K562 (cell line): Measurements from ENCODE around the gene RSPO1. TPM values are rescaled to one million over a fixed set of nuclear protein-coding genes. Genes with fewer than 3 reads are reported as not detected.

ENCODE experiments used
- ATAC-seq: fragments of 200-7000 bp; cut with Tn5 transposase; 3 replicates; pipeline ENCODE4 v1.9.1; 2020; ENCODE audit warnings: moderate library complexity
- BruUV-seq: library from RNA; stranded (reverse); fragments of 400-500 nt; replicated peaks from 2 replicates; lab custom pipeline; 2021; lab: Mats Ljungman, UMichigan
- CTCF ChIA-PET: fragments of 300-600 bp; formaldehyde crosslinking; extraction: SDS; loops from one replicate; lab custom pipeline; 2021; ENCODE audit warnings: low intra/inter-chr PET ratio; lab: Yijun Ruan, JAX
- POLR2A ChIA-PET: fragments of 300-600, 350-650 bp; sonication (Branson Sonifier 250); formaldehyde crosslinking; extraction: SDS; loops from one replicate; lab custom pipeline; 2021; ENCODE audit warnings: antibody characterized with exemption, inconsistent platforms; lab: Yijun Ruan, JAX
- DNase-seq, 4 experiments: peaks; one replicate each; pipeline versions ENCODE4 v3.0.0 to v3.0.0-alpha.2; 2011 to 2018; ENCODE audit warnings: low spot score in 3 of 4, mixed read lengths in 3 of 4; ENCODE audit errors: extremely low read depth in 1 of 4
- FAIRE-seq: peaks from 2 replicates; lab custom pipeline; 2011; peaks lifted over from hg19 to GRCh38; lab: Jason Lieb, UNC
- H2AFZ ChIP-seq: 2 replicates; pipeline ENCODE4 v1.6.0; 2011; ENCODE audit warnings: low read depth, low read length, control low read depth, inconsistent platforms
- H3K27ac ChIP-seq: fragments of 200-600 bp; 3 replicates; pipeline ENCODE4 v1.8.0; 2011; ENCODE audit warnings: low read depth, mild to moderate bottlenecking, control low read depth, inconsistent platforms, low read length, moderate library complexity, mixed read lengths; ENCODE audit errors: extremely low read depth
- H3K27me3 ChIP-seq, 2 experiments: fragments of 300-600 bp in 1 of 2; 2 replicates in 1 of 2; 3 replicates in 1 of 2; pipeline versions ENCODE4 v1.6.0 to v1.8.0; 2011; ENCODE audit warnings: inconsistent platforms in 2 of 2, low read length in 2 of 2, mild to moderate bottlenecking in 1 of 2, mixed read lengths in 1 of 2, moderate library complexity in 1 of 2; ENCODE audit not compliant: control insufficient read depth in 2 of 2, insufficient read depth in 2 of 2
- H3K36me3 ChIP-seq: fragments of 300-600 bp; 3 replicates; pipeline ENCODE4 v1.8.0; 2011; ENCODE audit warnings: mild to moderate bottlenecking, low read length, inconsistent platforms; ENCODE audit not compliant: control insufficient read depth, insufficient read depth
- H3K4me1 ChIP-seq, 2 experiments: fragments of 200-600 bp in 1 of 2; replicated peaks in 1 of 2; 2 replicates in 1 of 2; 3 replicates in 1 of 2; pipeline versions ENCODE4 v1.5.1 to v1.8.0; 2011; ENCODE audit warnings: inconsistent platforms in 2 of 2, low read length in 2 of 2, mild to moderate bottlenecking in 1 of 2, mixed read lengths in 1 of 2, moderate library complexity in 1 of 2; ENCODE audit not compliant: control insufficient read depth in 2 of 2, insufficient read depth in 2 of 2
- H3K4me2 ChIP-seq: 2 replicates; pipeline ENCODE4 v1.6.1; 2011; ENCODE audit warnings: low read length, control low read depth, inconsistent platforms, mixed read lengths; ENCODE audit not compliant: insufficient read depth
- H3K4me3 ChIP-seq: fragments of 200-600 bp; sonication (generic), shearing (Covaris generic); 2 replicates; pipeline ENCODE4 v1.5.1; 2016; ENCODE audit warnings: control low read depth, inconsistent platforms
- H3K79me2 ChIP-seq: fragments of 200-600 bp; 3 replicates; pipeline ENCODE4 v1.8.0; 2011; ENCODE audit warnings: low read length, inconsistent platforms; ENCODE audit not compliant: control insufficient read depth, insufficient read depth
- H3K9ac ChIP-seq, 2 experiments: 2 replicates each; pipeline versions ENCODE4 v1.6.0 to v1.6.1; 2011; ENCODE audit warnings: low read depth in 2 of 2, low read length in 2 of 2, control low read depth in 1 of 2, inconsistent platforms in 1 of 2, mild to moderate bottlenecking in 1 of 2, mixed read lengths in 1 of 2; ENCODE audit not compliant: insufficient read depth in 1 of 2
- H3K9me1 ChIP-seq: one replicate; pipeline ENCODE4 v1.6.0; 2011; ENCODE audit warnings: inconsistent platforms, mild to moderate bottlenecking, low read length, moderate library complexity; ENCODE audit not compliant: control insufficient read depth, insufficient read depth
- H3K9me3 ChIP-seq: replicated peaks from 2 replicates; pipeline ENCODE4 v1.5.1; 2011; ENCODE audit warnings: low read depth, low read length, inconsistent platforms; ENCODE audit not compliant: control insufficient read depth, insufficient read depth
- H4K20me1 ChIP-seq: replicated peaks from 2 replicates; pipeline ENCODE4 v1.6.1; 2011; ENCODE audit warnings: low read length, inconsistent platforms, mixed read lengths; ENCODE audit not compliant: control insufficient read depth, insufficient read depth
- E4F1 ChIP-seq: fragments of 250-450 bp; sonication (Bioruptor Pico); IDR thresholded peaks from 2 replicates; pipeline ENCODE4 v1.5.0; 2021; ENCODE audit warnings: mild to moderate bottlenecking, borderline replicate concordance
- TFAM ChIP-seq: fragments of 250-450 bp; sonication (Bioruptor Pico); conservative IDR thresholded peaks from 2 replicates; pipeline ENCODE4 v1.5.0; 2021; ENCODE audit warnings: mild to moderate bottlenecking, moderate library complexity
- WGBS: fragments of 100-300 bp; shearing (Covaris generic); methylation state at CpG from one replicate; pipeline ENCODE4 v1.1.6; 2016; ENCODE audit warnings: low coverage, mixed read lengths; ENCODE audit not compliant: insufficient coverage; ENCODE audit errors: missing lambda C conversion rate; 5-methylcytosine and 5-hydroxymethylcytosine counted together
- in situ Hi-C: fragments of 300-500 bp; cut with MboI; formaldehyde crosslinking; loops from 4 replicates; pipeline ENCODE4 v1.15.0; 2018; ENCODE audit warnings: inconsistent platforms, mixed read lengths
- intact Hi-C: fragments of 100-400 bp; cut with micrococcal nuclease; formaldehyde crosslinking; loops from 2 replicates; pipeline ENCODE4 v1.14.2; 2022
- polyA plus RNA-seq, 8 experiments: library from polyadenylated mRNA; depleted of rRNA in 4 of 8; stranded (reverse) in 5 of 8; unstranded in 3 of 8; fragments of >200 nt; fragmentation: Nextera tagmentation in 2 of 8; fragmentation: Illumina TruSeq in 1 of 8; extraction: Ambion mirVana in 2 of 8; extraction: Trizol in 1 of 8; gene quantifications; 2 replicates each; pipeline versions ENCODE4 v1.2.1 to v1.2.3, GENCODE V29; 2011 to 2014; ENCODE audit warnings: inconsistent platforms in 1 of 8, missing spikeins in 1 of 8
- total RNA-seq, 7 experiments: library from RNA; depleted of rRNA in 6 of 7; stranded (reverse); fragments of >200 nt in 6 of 7; fragmentation: Illumina TruSeq in 2 of 7; extraction: Trizol in 2 of 7; gene quantifications; 2 replicates each; pipeline versions ENCODE4 v1.2.1 to v1.2.3, GENCODE V29; 2011 to 2021; ENCODE audit warnings: low replicate concordance in 1 of 7

The RSPO1 gene
- total and polyA plus RNA-seq, 9 of the 15 experiments (the other 6 are each of a cell fraction or from before 2014, with no cell fraction given): not detected

GRCh38 chr1:37667023-37667671, 32.5 kb upstream of the RSPO1 start:
- DNase-seq (no peak), FAIRE-seq (no peak), ATAC-seq (peak; percentile 37; the same call in 2 of the 3 replicates)
- ChIA-PET CTCF (no interaction called here), POLR2A (interaction anchor here (0.6 to 1.4 kb wide), 8 partner anchors 9 to 843 kb away, joined by 3 to 10 read pairs (median 4); no protein-coding TSS in a partner anchor)
- no peaks in the 10 kb centered on the region; a peak in 1 of 5 replicates for H3K4me1 ChIP-seq
- TF ChIP-seq TFAM (CRISPR knock-in tag) (no peak), E4F1 (CRISPR knock-in tag) (no peak)
- peaks cover 44 to 68% of the 10 kb centered on the region in 2 experiments for H3K27me3 ChIP-seq
- no peaks in the 10 kb centered on the region for H3K9me3 ChIP-seq
- WGBS: 2% methylated on average over 17 of the region's 17 CpGs
- H3K9ac ChIP-seq: no peak overlapping the region; a peak in 1 of 4 replicates
- H3K79me2 ChIP-seq: no peaks in the 10 kb centered on the region
- BruUV-seq: no TSS peak
- no peak overlapping the region for H2AFZ ChIP-seq
- no peak overlapping the region for H3K4me3 ChIP-seq
- intact Hi-C loops (no loop called here), in situ Hi-C loops (no loop called here)
- no peak overlapping the region for H3K4me2 ChIP-seq
- H3K36me3 ChIP-seq: no peaks in the 10 kb centered on the region
- H4K20me1 ChIP-seq: peaks cover 3% of the 10 kb centered on the region; the same call in 1 of the 2 replicates
- H3K9me1 ChIP-seq: no peaks in the 10 kb centered on the region
- no peak overlapping the region for H3K27ac ChIP-seq
